Ovary (tissue), 3 donors: ENCODE data around the gene MBOAT7.

Experiments used
- EP300 ChIP-seq: sonication (generic); formaldehyde crosslinking; IDR thresholded peaks from one replicate; pipeline ENCODE4 v1.6.1; 2017; ENCODE audit warnings: antibody characterized with exemption
- POLR2A ChIP-seq: fragments of 450-650 bp; IDR thresholded peaks from one replicate; pipeline ENCODE4 v1.6.1; 2017; ENCODE audit warnings: antibody characterized with exemption, mild to moderate bottlenecking, moderate library complexity
- TF ChIP-seq, protein P1 (sequence below), 3 donors: fragments of 450-650 bp in 2 of 3; fragments of 200-600 bp in 1 of 3; IDR thresholded peaks; one replicate each; pipeline versions ENCODE4 v1.5.1 to v1.8.0; 2016 to 2022; ENCODE audit warnings: antibody characterized with exemption in 3 of 3, mild to moderate bottlenecking in 1 of 3
- donor health status: DM: no; HTN: no; CAD: no.

GRCh38 chr19:54160854-54161253, 28.5 kb downstream of the MBOAT7 start:
- TF ChIP-seq, protein P1, sequence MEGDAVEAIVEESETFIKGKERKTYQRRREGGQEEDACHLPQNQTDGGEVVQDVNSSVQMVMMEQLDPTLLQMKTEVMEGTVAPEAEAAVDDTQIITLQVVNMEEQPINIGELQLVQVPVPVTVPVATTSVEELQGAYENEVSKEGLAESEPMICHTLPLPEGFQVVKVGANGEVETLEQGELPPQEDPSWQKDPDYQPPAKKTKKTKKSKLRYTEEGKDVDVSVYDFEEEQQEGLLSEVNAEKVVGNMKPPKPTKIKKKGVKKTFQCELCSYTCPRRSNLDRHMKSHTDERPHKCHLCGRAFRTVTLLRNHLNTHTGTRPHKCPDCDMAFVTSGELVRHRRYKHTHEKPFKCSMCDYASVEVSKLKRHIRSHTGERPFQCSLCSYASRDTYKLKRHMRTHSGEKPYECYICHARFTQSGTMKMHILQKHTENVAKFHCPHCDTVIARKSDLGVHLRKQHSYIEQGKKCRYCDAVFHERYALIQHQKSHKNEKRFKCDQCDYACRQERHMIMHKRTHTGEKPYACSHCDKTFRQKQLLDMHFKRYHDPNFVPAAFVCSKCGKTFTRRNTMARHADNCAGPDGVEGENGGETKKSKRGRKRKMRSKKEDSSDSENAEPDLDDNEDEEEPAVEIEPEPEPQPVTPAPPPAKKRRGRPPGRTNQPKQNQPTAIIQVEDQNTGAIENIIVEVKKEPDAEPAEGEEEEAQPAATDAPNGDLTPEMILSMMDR (IDR thresholded peaks at IDR 0.05), result no peak
- TF ChIP-seq POLR2A (no peak), EP300 (no peak)
